ENCODE measurements around the gene UBE2E2. TPM values are rescaled to one million over a fixed set of nuclear protein-coding genes. Genes with fewer than 3 reads are reported as not detected.

The UBE2E2 gene
- total RNA-seq, 2 experiments from 2014 or later = 14.1 to 20.2 TPM

GRCh38 chr3:23455084-23455483, 252.0 kb downstream of the UBE2E2 start:
- Mint-ChIP-seq H3K4me1 (ENCODE audit: low read depth) (peaks cover 8% of the 10 kb centered on the region), H3K9me3 (peaks cover 9% of the 10 kb centered on the region), H3K36me3 (ENCODE audit: low read depth) (no peaks in the 10 kb centered on the region), H3K4me3 (no peak overlapping the region), H3K27ac (no peak overlapping the region), H3K27me3 (no peaks in the 10 kb centered on the region)
- Histone ChIP-seq H3K4me1 (ENCODE audit: insufficient read depth, low read length) (no peaks in the 10 kb centered on the region), H3K9me3 (ENCODE audit: control insufficient read depth in 1 of 2, insufficient read depth in 1 of 2, low read length in 2 of 2) (no peaks in the 10 kb centered on the region), H3K4me3 (ENCODE audit: low read length) (no peak overlapping the region), H3K27me3 (ENCODE audit: control insufficient read depth in 1 of 2, insufficient read depth in 2 of 2, low read length in 2 of 2) (no peaks in the 10 kb centered on the region), H3K36me3 (ENCODE audit: insufficient read depth, low read length) (no peaks in the 10 kb centered on the region), H3K27ac (ENCODE audit: low read depth in 1 of 2, low read length in 2 of 2) (no peak overlapping the region)
- POLR2A ChIA-PET = no interaction called here
- no peak for ATAC-seq (ENCODE audit: poor library complexity)
- CTCF ChIA-PET = no interaction called here
- intact Hi-C loops (cut with DNase I, micrococcal nuclease) = no loop called here
- no peak for TF ChIP-seq CTCF (IDR thresholded peaks at IDR 0.05)
- peak in 2 of 14 experiments; percentile 19 to 24 for DNase-seq

GRCh38 chr3:23455775-23456174, 252.6 kb downstream of the UBE2E2 start:
- no peaks in the 10 kb centered on the region for H3K27me3 Mint-ChIP-seq
- H3K4me1 Mint-ChIP-seq (ENCODE audit: low read depth) = peaks cover 8% of the 10 kb centered on the region
- no peak for ATAC-seq (ENCODE audit: poor library complexity)
- no peak overlapping the region for H3K27ac Mint-ChIP-seq
- H3K9me3 ChIP-seq (ENCODE audit: control insufficient read depth in 1 of 2, insufficient read depth in 1 of 2, low read length in 2 of 2) = no peaks in the 10 kb centered on the region
- DNase-seq = no peak
- H3K4me1 ChIP-seq (ENCODE audit: insufficient read depth, low read length) = no peaks in the 10 kb centered on the region
- no peak overlapping the region for H3K27ac ChIP-seq (ENCODE audit: low read depth in 1 of 2, low read length in 2 of 2)
- no peaks in the 10 kb centered on the region for H3K36me3 ChIP-seq (ENCODE audit: insufficient read depth, low read length)
- CTCF ChIA-PET = no interaction called here
- no peaks in the 10 kb centered on the region for H3K36me3 Mint-ChIP-seq (ENCODE audit: low read depth)
- POLR2A ChIA-PET = no interaction called here
- no peak overlapping the region for H3K4me3 Mint-ChIP-seq
- intact Hi-C loops (cut with DNase I, micrococcal nuclease) = no loop called here
- H3K27me3 ChIP-seq (ENCODE audit: control insufficient read depth in 1 of 2, insufficient read depth in 2 of 2, low read length in 2 of 2) = no peaks in the 10 kb centered on the region
- no peak for TF ChIP-seq CTCF (IDR thresholded peaks at IDR 0.05)
- H3K4me3 ChIP-seq (ENCODE audit: low read length) = no peak overlapping the region
- peaks cover 9% of the 10 kb centered on the region for H3K9me3 Mint-ChIP-seq

- Histone ChIP-seq H3K36me3 (ENCODE audit: insufficient read depth, low read length) (no peaks in the 10 kb centered on the region), H3K9me3 (ENCODE audit: control insufficient read depth in 1 of 2, insufficient read depth in 1 of 2, low read length in 2 of 2) (no peaks in the 10 kb centered on the region), H3K4me1 (ENCODE audit: insufficient read depth, low read length) (no peaks in the 10 kb centered on the region), H3K27ac (ENCODE audit: low read depth in 1 of 2, low read length in 2 of 2) (no peak overlapping the region), H3K4me3 (ENCODE audit: low read length) (no peak overlapping the region), H3K27me3 (ENCODE audit: control insufficient read depth in 1 of 2, insufficient read depth in 2 of 2, low read length in 2 of 2) (no peaks in the 10 kb centered on the region)
- ChIA-PET POLR2A (interaction anchor here (1.0 kb wide), 1 partner anchor 15 kb away, joined by 3 read pairs; no protein-coding TSS in a partner anchor), CTCF (no interaction called here)
- Mint-ChIP-seq H3K27ac (no peak overlapping the region), H3K36me3 (ENCODE audit: low read depth) (no peaks in the 10 kb centered on the region), H3K9me3 (peaks cover 9% of the 10 kb centered on the region), H3K4me1 (ENCODE audit: low read depth) (peaks cover 8% of the 10 kb centered on the region), H3K27me3 (no peaks in the 10 kb centered on the region), H3K4me3 (no peak overlapping the region)
- ATAC-seq (ENCODE audit: poor library complexity) (no peak), DNase-seq (no peak)
- no peak for TF ChIP-seq CTCF (IDR thresholded peaks at IDR 0.05)
- intact Hi-C loops (cut with DNase I, micrococcal nuclease) = no loop called here
Measured at GRCh38 chr3:23457697-23458096, 254.6 kb downstream of the UBE2E2 start.

Measured in CD4-positive, alpha-beta T cell (primary cell).